Ovary (tissue), 9 donors: ENCODE data around the gene PLXNA2. TPM values are rescaled to one million over a fixed set of nuclear protein-coding genes. Genes with fewer than 3 reads are reported as not detected.
A peak's percentile ranks its signal among the peaks of the same experiment; 100 is the strongest.

Source experiments
- DNase-seq, 5 donors: peaks; one replicate each; pipeline ENCODE4 v3.0.0-alpha.2; 2019 to 2020
- H3K27ac ChIP-seq, 2 donors: fragments of 200-600 bp; one replicate each; pipeline versions ENCODE4 v1.5.1 to v1.8.0; 2019 to 2022
- H3K27me3 ChIP-seq: fragments of 200-600 bp; one replicate; pipeline ENCODE4 v1.8.0; 2022
- H3K36me3 ChIP-seq: fragments of 200-600 bp; sonication (generic); one replicate; pipeline ENCODE4 v1.5.1; 2019
- H3K4me1 ChIP-seq: one replicate; pipeline ENCODE4 v1.8.1; 2013; ENCODE audit warnings: mild to moderate bottlenecking, moderate library complexity; ENCODE audit not compliant: insufficient read depth
- H3K4me3 ChIP-seq: fragments of 200-600 bp; sonication (generic); one replicate; pipeline ENCODE4 v1.5.1; 2017
- H3K9me3 ChIP-seq, 2 donors: fragments of 200-600 bp in 1 of 2; sonication (generic) in 1 of 2; one replicate each; pipeline versions ENCODE4 v1.5.1 to v1.8.1; 2013 to 2019; ENCODE audit warnings: mild to moderate bottlenecking in 1 of 2, moderate library complexity in 1 of 2
- CTCF ChIP-seq, 3 donors: fragments of 450-650 bp in 2 of 3; fragments of 200-600 bp in 1 of 3; IDR thresholded peaks; one replicate each; pipeline versions ENCODE4 v1.5.1 to v1.8.0; 2016 to 2022; ENCODE audit warnings: antibody characterized with exemption in 3 of 3, mild to moderate bottlenecking in 1 of 3
- EP300 ChIP-seq: sonication (generic); formaldehyde crosslinking; IDR thresholded peaks from one replicate; pipeline ENCODE4 v1.6.1; 2017; ENCODE audit warnings: antibody characterized with exemption
- POLR2A ChIP-seq: fragments of 450-650 bp; IDR thresholded peaks from one replicate; pipeline ENCODE4 v1.6.1; 2017; ENCODE audit warnings: antibody characterized with exemption, mild to moderate bottlenecking, moderate library complexity
- WGBS, 3 donors: extraction: QIAGEN DNeasy Blood & Tissue Kit in 1 of 3; methylation state at CpG; one replicate each; pipeline versions ENCODE4 v1.1.5 to v1.1.7; 2013 to 2017; 5-methylcytosine and 5-hydroxymethylcytosine counted together
- intact Hi-C, 4 donors: fragments of 100-400 bp; cut with DNase I; formaldehyde crosslinking; loops; one replicate each; pipeline versions ENCODE4 v1.11.0 to v1.15.1; 2022 to 2023
- polyA plus RNA-seq, 2 donors: library from polyadenylated mRNA; stranded (reverse); fragments of 200-250 nt in 1 of 2; fragments of 350-450 nt in 1 of 2; fragmentation: Illumina TruSeq in 1 of 2; extraction: RNeasy Lipid Tissue Mini Kit (QIAGEN cat#74804) in 1 of 2; gene quantifications; one replicate each; pipeline ENCODE4 v1.2.3, GENCODE V29; 2013 to 2014
- total RNA-seq, 7 donors: library from RNA; depleted of rRNA in 2 of 7; stranded (reverse); fragments of >200 nt in 2 of 7; fragmentation: NEBNext Ultra II Directional in 3 of 7; extraction: Animal tissue kit (Norgen Biotek cat#: 25700) in 3 of 7; gene quantifications; one replicate each; pipeline versions ENCODE4 v1.1.0 to v1.2.4, GENCODE V29; 2016 to 2023
- donor health status: DM: no; HTN: no; CAD: no; lungs with moderate emphysema.
- donor health status: DM: no; HTN: no; CAD: no.
- donor health status: Bipolar disorder and iron deficiency.
- donor health status: DM: yes; HTN: yes; CAD: no.
- donor health status: DM: no; HTN: no; CAD: no.
- donor health status: DM: yes; HTN: yes; CAD: no.

Gene PLXNA2
- total and polyA plus RNA-seq, 9 donors: 10.7 to 71.5 (median 44.0) TPM

GRCh38 chr1:208160259-208160819, 83.8 kb downstream of the PLXNA2 start:
- Histone ChIP-seq H3K27me3 (no peaks in the 10 kb centered on the region), H3K4me1 (peaks cover 23% of the 10 kb centered on the region), H3K9me3 (no peaks in the 10 kb centered on the region), H3K4me3 (no peak overlapping the region), H3K36me3 (no peaks in the 10 kb centered on the region), H3K27ac (no peak overlapping the region)
- peak in 1 of 5 donors; percentile 56 for DNase-seq
- WGBS, 3 donors: 42 to 57% (median 43%) methylated on average over 4 of the region's 4 CpGs
- TF ChIP-seq POLR2A (no peak), EP300 (no peak), CTCF (IDR thresholded peaks at IDR 0.05) (no peak)
- intact Hi-C loops: no loop called here

GRCh38 chr1:208159555-208160258, 84.5 kb downstream of the PLXNA2 start:
- Histone ChIP-seq H3K27ac (peak overlapping the region in 1 of 2 donors; percentile 38), H3K36me3 (no peaks in the 10 kb centered on the region), H3K4me3 (no peak overlapping the region), H3K4me1 (peaks cover 25% of the 10 kb centered on the region), H3K27me3 (no peaks in the 10 kb centered on the region), H3K9me3 (no peaks in the 10 kb centered on the region)
- no peak for TF ChIP-seq EP300
- no peak for TF ChIP-seq POLR2A
- no peak for TF ChIP-seq CTCF (IDR thresholded peaks at IDR 0.05)
- peak; percentile 65 to 79 (median 70) for DNase-seq
- 31 to 40% (median 39%) methylated on average over 11 of the region's 11 CpGs for WGBS, 3 donors
- intact Hi-C loops: no loop called here

GRCh38 chr1:208158640-208159554, 85.3 kb downstream of the PLXNA2 start:
- Histone ChIP-seq H3K4me3 (no peak overlapping the region), H3K9me3 (no peaks in the 10 kb centered on the region), H3K36me3 (no peaks in the 10 kb centered on the region), H3K27ac (peak overlapping the region in 1 of 2 donors; percentile 38), H3K4me1 (peaks cover 25% of the 10 kb centered on the region), H3K27me3 (no peaks in the 10 kb centered on the region)
- 39 to 59% (median 52%) methylated on average over 8 of the region's 8 CpGs for WGBS, 3 donors
- no peak for DNase-seq
- intact Hi-C loops: no loop called here
- TF ChIP-seq POLR2A (no peak), EP300 (no peak), CTCF (IDR thresholded peaks at IDR 0.05) (no peak)

GRCh38 chr1:208157769-208158168, 86.4 kb downstream of the PLXNA2 start:
- no peak for DNase-seq
- Histone ChIP-seq H3K4me1 (peaks cover 25% of the 10 kb centered on the region), H3K4me3 (no peak overlapping the region), H3K36me3 (no peaks in the 10 kb centered on the region), H3K9me3 (no peaks in the 10 kb centered on the region), H3K27me3 (no peaks in the 10 kb centered on the region), H3K27ac (no peak overlapping the region)
- 84 to 94% (median 91%) methylated on average over 3 of the region's 3 CpGs for WGBS, 3 donors
- intact Hi-C loops: no loop called here
- TF ChIP-seq EP300: no peak
- no peak for TF ChIP-seq CTCF (IDR thresholded peaks at IDR 0.05)
- no peak for TF ChIP-seq POLR2A
